Kidney tubule cell (primary cell): ENCODE measurements around the gene CASP10.
"Not testable (repeated sequence)": the region's sequence is repeated elsewhere in the genome, so short reads cannot be mapped to it uniquely, and the experiment has no call there.

Experiments used
- DNase-seq: peaks from one replicate; pipeline ENCODE4 v3.0.0-alpha.2; 2018; ENCODE audit warnings: low spot score

The CASP10 gene

GRCh38 chr2:201182650-201183364, at the start of gene CASP10:
Gene CASP10 (plus strand): TSS chr2:201183141. CDS start chr2:201185778, 2,637 bp downstream.
- DNase-seq = peak; percentile 91

- peak; percentile 92 for DNase-seq
Measured at GRCh38 chr2:201135386-201135785, 47.6 kb upstream of the CASP10 start.

GRCh38 chr2:201136889-201137321, 46.0 kb upstream of the CASP10 start:
- DNase-seq = peak; percentile 64

- no peak for DNase-seq
Measured at GRCh38 chr2:201137505-201138400, 45.2 kb upstream of the CASP10 start.

- DNase-seq = no peak
Measured at GRCh38 chr2:201138401-201138970, 44.5 kb upstream of the CASP10 start.

- not testable (repeated sequence) for DNase-seq
Measured at GRCh38 chr2:201138986-201139781, 43.8 kb upstream of the CASP10 start.

- DNase-seq = no peak
Measured at GRCh38 chr2:201139836-201140604, 42.9 kb upstream of the CASP10 start.

GRCh38 chr2:201144101-201145051, 38.6 kb upstream of the CASP10 start:
- DNase-seq = no peak

GRCh38 chr2:201148434-201148990, 34.4 kb upstream of the CASP10 start:
- DNase-seq = no peak

GRCh38 chr2:201149064-201149820, 33.7 kb upstream of the CASP10 start:
- DNase-seq = peak; percentile 98

GRCh38 chr2:201149821-201150165, 33.1 kb upstream of the CASP10 start:
- peak; percentile 98 for DNase-seq

GRCh38 chr2:201150454-201151020, 32.4 kb upstream of the CASP10 start:
- no peak for DNase-seq

- peak; percentile 99 for DNase-seq
Measured at GRCh38 chr2:201151127-201151981, 31.6 kb upstream of the CASP10 start.

- DNase-seq = no peak
Measured at GRCh38 chr2:201152517-201152916, 30.4 kb upstream of the CASP10 start.

- no peak for DNase-seq
Measured at GRCh38 chr2:201152999-201153815, 29.7 kb upstream of the CASP10 start.

- DNase-seq = no peak
Measured at GRCh38 chr2:201154615-201155399, 28.1 kb upstream of the CASP10 start.
